A549 (cell line): Measurements from ENCODE around the gene ZNF865. TPM values are rescaled to one million over a fixed set of nuclear protein-coding genes. Genes with fewer than 3 reads are reported as not detected.
A peak's percentile ranks its signal among the peaks of the same experiment; 100 is the strongest.

Source experiments
- ATAC-seq, 2 experiments: fragments of 200-7000 bp in 1 of 2; fragments of >200 bp in 1 of 2; cut with Nextera tagmentation in 1 of 2; cut with Tn5 transposase in 1 of 2; 3 replicates each; pipeline versions ENCODE4 v1.8.0 to v1.9.1; 2018 to 2020; ENCODE audit warnings: mild to moderate bottlenecking in 1 of 2, moderate library complexity in 1 of 2
- CTCF ChIA-PET: fragments of 300-600 bp; sonication (Branson Sonifier 250); formaldehyde crosslinking; extraction: SDS; loops from one replicate; lab custom pipeline; 2021; ENCODE audit warnings: antibody characterized with exemption, inconsistent platforms; lab: Yijun Ruan, JAX
- POLR2A ChIA-PET: fragments of 350-600 bp; formaldehyde crosslinking; extraction: SDS; loops from one replicate; lab custom pipeline; 2021; ENCODE audit warnings: antibody characterized with exemption, inconsistent platforms; lab: Yijun Ruan, JAX
- DNase-seq, 2 experiments: peaks; one replicate each; pipeline versions ENCODE4 v3.0.0 to v3.0.0-alpha.2; 2011 to 2016; ENCODE audit warnings: low read depth in 1 of 2, low spot score in 1 of 2
- FAIRE-seq: peaks from 2 replicates; lab custom pipeline; 2011; peaks lifted over from hg19 to GRCh38; lab: Jason Lieb, UNC
- H3K27ac ChIP-seq, 2 experiments: fragments of >200 bp; sonication (Bioruptor Twin); formaldehyde crosslinking; 3 replicates each; pipeline ENCODE4 v1.5.1; 2016 to 2017
- H3K4me1 ChIP-seq: fragments of >200 bp; sonication (Bioruptor Twin); formaldehyde crosslinking; 3 replicates; pipeline ENCODE4 v1.6.1; 2016
- H3K4me2 ChIP-seq: fragments of >200 bp; sonication (Bioruptor Twin); formaldehyde crosslinking; 3 replicates; pipeline ENCODE4 v1.6.1; 2016
- H3K4me3 ChIP-seq: fragments of >200 bp; sonication (Bioruptor Twin); formaldehyde crosslinking; 3 replicates; pipeline ENCODE4 v1.5.1; 2016
- H3K9me3 ChIP-seq: fragments of >200 bp; sonication (Bioruptor Twin); formaldehyde crosslinking; 3 replicates; pipeline ENCODE4 v1.6.1; 2016
- CBX2 ChIP-seq: fragments of 200-600 bp; sonication (generic); IDR thresholded peaks from 2 replicates; pipeline ENCODE4 v1.6.1; 2016; ENCODE audit warnings: low read depth, mild to moderate bottlenecking, borderline replicate concordance
- CHD4 ChIP-seq: fragments of 200-600 bp; sonication (generic); IDR thresholded peaks from 2 replicates; pipeline ENCODE4 v1.6.1; 2016; ENCODE audit warnings: antibody characterized with exemption, mild to moderate bottlenecking, borderline replicate concordance
- CTCF ChIP-seq: fragments of >200 bp; sonication (Bioruptor Twin); formaldehyde crosslinking; IDR thresholded peaks from 3 replicates; pipeline ENCODE4 v1.5.1; 2016
- E2F6 ChIP-seq: IDR thresholded peaks from 2 replicates; pipeline ENCODE4 v1.6.1; 2012; ENCODE audit warnings: low read depth, borderline replicate concordance
- EHMT2 ChIP-seq: fragments of 200-600 bp; sonication (generic); IDR thresholded peaks from 2 replicates; pipeline ENCODE4 v1.6.1; 2016; ENCODE audit warnings: antibody characterized with exemption, low read depth, mild to moderate bottlenecking, moderate library complexity
- ESRRA ChIP-seq: fragments of 150-350 bp; IDR thresholded peaks from 2 replicates; pipeline ENCODE4 v1.6.1; 2014; ENCODE audit warnings: mild to moderate bottlenecking, low read length, borderline replicate concordance
- GATA3 ChIP-seq: IDR thresholded peaks from 2 replicates; pipeline ENCODE4 v1.6.1; 2012; ENCODE audit warnings: borderline replicate concordance
- HOXB13 ChIP-seq: fragments of 250-450 bp; sonication (Bioruptor Pico); IDR thresholded peaks from 2 replicates; pipeline ENCODE4 v1.5.0; 2020; ENCODE audit warnings: low read depth, mild to moderate bottlenecking, moderate library complexity
- JUN ChIP-seq, 2 experiments: fragments of >200 bp; sonication (Bioruptor Twin); formaldehyde crosslinking; IDR thresholded peaks; 2 replicates in 1 of 2; 3 replicates in 1 of 2; pipeline ENCODE4 v1.6.1; 2016 to 2017
- KDM1A ChIP-seq: fragments of 200-600 bp; sonication (generic); IDR thresholded peaks from 2 replicates; pipeline ENCODE4 v1.6.1; 2016; ENCODE audit warnings: low read depth, mild to moderate bottlenecking
- NFE2L2 ChIP-seq: fragments of 150-350 bp; conservative IDR thresholded peaks from 2 replicates; pipeline ENCODE4 v1.6.1; 2014; ENCODE audit warnings: low read length
- NR3C1 ChIP-seq: fragments of >200 bp; sonication (Bioruptor Twin); formaldehyde crosslinking; IDR thresholded peaks from 3 replicates; pipeline ENCODE4 v1.6.1; 2017
- PBX3 ChIP-seq: IDR thresholded peaks from 2 replicates; pipeline ENCODE4 v1.6.1; 2012
- POLR2A ChIP-seq: IDR thresholded peaks from 2 replicates; pipeline ENCODE4 v1.6.1; 2012; ENCODE audit warnings: mild to moderate bottlenecking, low read length
- POLR2AphosphoS2 ChIP-seq: conservative IDR thresholded peaks from 2 replicates; pipeline ENCODE4 v1.6.1; 2012; ENCODE audit warnings: low read length, improper control_type of control experiment, inconsistent platforms
- RAD21 ChIP-seq, 2 experiments: fragments of >200 bp in 1 of 2; sonication (Bioruptor Twin) in 1 of 2; formaldehyde crosslinking in 1 of 2; IDR thresholded peaks in 1 of 2; conservative IDR thresholded peaks in 1 of 2; 2 replicates in 1 of 2; 3 replicates in 1 of 2; pipeline ENCODE4 v1.6.1; 2012 to 2018; ENCODE audit warnings: inconsistent platforms in 1 of 2
- RCOR1 ChIP-seq: fragments of 150-350 bp; IDR thresholded peaks from 2 replicates; pipeline ENCODE4 v1.6.1; 2014; ENCODE audit warnings: antibody characterized with exemption, low read length, low read depth
- REST ChIP-seq: fragments of 200-600 bp; sonication (generic); IDR thresholded peaks from 2 replicates; pipeline ENCODE4 v1.6.1; 2016; ENCODE audit warnings: antibody characterized with exemption, mild to moderate bottlenecking, moderate library complexity
- RFX5 ChIP-seq: fragments of 450-650 bp; IDR thresholded peaks from 2 replicates; pipeline ENCODE4 v1.7.1; 2014; ENCODE audit warnings: antibody characterized with exemption, mild to moderate bottlenecking, moderate library complexity
- SREBF2 ChIP-seq: fragments of 450-650 bp; IDR thresholded peaks from 2 replicates; pipeline ENCODE4 v1.6.1; 2014; ENCODE audit warnings: mild to moderate bottlenecking, moderate library complexity
- TFCP2L1 ChIP-seq: fragments of 250-450 bp; sonication (Bioruptor Pico); IDR thresholded peaks from 2 replicates; pipeline ENCODE4 v1.5.0; 2021; ENCODE audit warnings: mild to moderate bottlenecking
- TP53 ChIP-seq: fragments of 250-450 bp; sonication (Bioruptor Pico); IDR thresholded peaks from 2 replicates; pipeline ENCODE4 v1.5.0; 2021; ENCODE audit warnings: mild to moderate bottlenecking, moderate library complexity
- ZSCAN20 ChIP-seq: fragments of 250-450 bp; sonication (Bioruptor Pico); IDR thresholded peaks from 2 replicates; pipeline ENCODE4 v1.8.0; 2022; ENCODE audit warnings: mild to moderate bottlenecking, moderate library complexity
- WGBS: methylation state at CpG from one replicate; pipeline ENCODE4 v1.1.6; 2017; ENCODE audit errors: missing lambda C conversion rate; 5-methylcytosine and 5-hydroxymethylcytosine counted together
- polyA plus RNA-seq, 4 experiments: library from polyadenylated mRNA; depleted of rRNA in 3 of 4; stranded (reverse); fragments of >200 nt; fragmentation: RNase III in 1 of 4; extraction: RNeasy Plus Mini Kit Qiagen cat#74134 plus additional on column Dnase treatment in 1 of 4; gene quantifications; 2 replicates in 3 of 4; 3 replicates in 1 of 4; pipeline ENCODE4 v1.2.3, GENCODE V29; 2011 to 2017
- TF ChIP-seq, protein P1 (sequence below): IDR thresholded peaks from 2 replicates; pipeline ENCODE4 v1.6.1; 2012

The ZNF865 gene
- polyA plus RNA-seq, 2 of the 4 experiments (the other 2 are of a cell fraction), result 2.1 to 7.9 TPM

DNA sequence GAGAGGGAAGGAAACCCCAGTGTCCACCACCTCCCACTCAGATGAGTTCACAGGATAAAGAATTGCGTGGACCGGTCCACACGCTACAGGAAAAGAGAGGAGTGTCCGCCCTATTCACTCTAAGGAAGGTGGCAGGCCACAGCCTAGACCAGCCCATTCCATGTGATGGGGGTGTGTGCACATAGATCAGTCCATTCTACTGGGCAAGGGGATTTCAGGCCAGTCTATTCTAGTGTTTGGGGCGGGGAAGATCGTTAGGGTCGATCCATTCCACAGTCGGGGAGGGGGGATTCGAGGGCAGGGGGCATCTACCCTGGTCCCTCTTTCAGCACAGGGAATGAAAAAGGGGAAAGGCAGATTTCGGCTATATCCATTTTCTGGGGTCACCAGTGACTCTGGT lies 13.9 kb upstream of the ZNF865 start:
- WGBS, result 74% methylated on average over 10 of the region's 10 CpGs
- ChIA-PET CTCF (interaction anchor here (0.8 to 1.6 kb wide), 3 partner anchors 7 to 88 kb away, joined by 3 to 4 read pairs (median 3); partner anchors contain the start of gene FIZ1), POLR2A (no interaction called here)
- TF ChIP-seq EHMT2 (no peak), HOXB13 (CRISPR knock-in tag) (no peak), JUN (IDR thresholded peaks at IDR 0.05) (no peak), KDM1A (no peak), RCOR1 (no peak), E2F6 (no peak), NR3C1 (no peak), CHD4 (no peak)
- H3K4me3 ChIP-seq, result no peak overlapping the region
- peak in 1 of 2 experiments; percentile 21; a peak in 3 of 6 replicates for ATAC-seq
- H3K9me3 ChIP-seq, result no peaks in the 10 kb centered on the region
- DNase-seq, result peak in 1 of 2 experiments; percentile 61
- H3K27ac ChIP-seq, result no peak overlapping the region
- peaks cover 4% of the 10 kb centered on the region for H3K4me1 ChIP-seq
- no peak overlapping the region for H3K4me2 ChIP-seq
- FAIRE-seq, result no peak

GRCh38 chr19:55592391-55593090 lies 12.9 kb upstream of the ZNF865 start:
- ChIA-PET CTCF (interaction anchor here (0.8 to 1.9 kb wide), 5 partner anchors 14 to 451 kb away, joined by 3 to 7 read pairs (median 4); no protein-coding TSS in a partner anchor), POLR2A (no interaction called here)
- Histone ChIP-seq H3K4me1 (no peaks in the 10 kb centered on the region), H3K4me2 (no peak overlapping the region), H3K9me3 (no peaks in the 10 kb centered on the region), H3K4me3 (no peak overlapping the region), H3K27ac (no peak overlapping the region)
- DNase-seq, result no peak
- ATAC-seq, result no peak
- TF ChIP-seq JUN (IDR thresholded peaks at IDR 0.05) (no peak), RAD21 (conservative IDR thresholded peaks at IDR 0.05 in 1 of 2, IDR thresholded peaks at IDR 0.05 in 1 of 2) (no peak), ZSCAN20 (CRISPR knock-in tag) (no peak), GATA3 (no peak), POLR2A (no peak), TP53 (no peak)
- 97% methylated on average over 55 of the region's 73 CpGs for WGBS
- no peak for FAIRE-seq

GRCh38 chr19:55593096-55593772 lies 12.2 kb upstream of the ZNF865 start:
- ATAC-seq (no peak), DNase-seq (no peak)
- 98% methylated on average over 64 of the region's 68 CpGs for WGBS
- peaks cover 2% of the 10 kb centered on the region; the same call in 1 of the 3 replicates for H3K4me1 ChIP-seq
- H3K27ac ChIP-seq, result no peak overlapping the region
- POLR2A ChIA-PET, result interaction anchor here (0.7 to 0.9 kb wide), 2 partner anchors 13 to 31 kb away, joined by 3 read pairs; partner anchors contain the start of genes ZNF784 and ZNF865
- TF ChIP-seq RFX5 (no peak), TP53 (no peak), REST (no peak), ESRRA (no peak), SREBF2 (no peak), CBX2 (no peak), E2F6 (no peak), POLR2AphosphoS2 (no peak), TFCP2L1 (CRISPR knock-in tag) (no peak), CTCF (no peak), NFE2L2 (no peak), PBX3 (no peak)
- TF ChIP-seq, protein P1, sequence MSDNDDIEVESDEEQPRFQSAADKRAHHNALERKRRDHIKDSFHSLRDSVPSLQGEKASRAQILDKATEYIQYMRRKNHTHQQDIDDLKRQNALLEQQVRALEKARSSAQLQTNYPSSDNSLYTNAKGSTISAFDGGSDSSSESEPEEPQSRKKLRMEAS, result no peak
- TF ChIP-seq, all 56 proteins: peak for 0
- Histone ChIP-seq H3K9me3 (no peaks in the 10 kb centered on the region), H3K4me3 (no peak overlapping the region), H3K4me2 (no peak overlapping the region)
- CTCF ChIA-PET, result interaction anchor here (1.1 to 1.9 kb wide), 7 partner anchors 13 to 451 kb away, joined by 3 to 7 read pairs (median 4); no protein-coding TSS in a partner anchor
- no peak for FAIRE-seq
